Nephron progenitor cell (in vitro differentiated cells): Measurements from ENCODE around the gene ZNF549.
A peak's percentile ranks its signal among the peaks of the same experiment; 100 is the strongest.
"Not testable (repeated sequence)": the region's sequence is repeated elsewhere in the genome, so short reads cannot be mapped to it uniquely, and the experiment has no call there.

Experiments
- DNase-seq: peaks from one replicate; pipeline ENCODE4 v3.0.0; 2021
- H3K27ac Mint-ChIP-seq: 2 replicates; pipeline ENCODE4 v1.8.0; 2021; ENCODE audit warnings: mild to moderate bottlenecking, moderate library complexity, mixed read lengths
- H3K27me3 Mint-ChIP-seq: 2 replicates; pipeline ENCODE4 v1.8.0; 2021; ENCODE audit warnings: mild to moderate bottlenecking, low read depth, mixed read lengths; ENCODE audit not compliant: poor library complexity
- H3K36me3 Mint-ChIP-seq: 2 replicates; pipeline ENCODE4 v1.8.0; 2021; ENCODE audit warnings: low read depth, mixed read lengths
- H3K4me1 Mint-ChIP-seq: 2 replicates; pipeline ENCODE4 v1.8.0; 2021; ENCODE audit warnings: mixed read lengths
- H3K4me3 Mint-ChIP-seq: 2 replicates; pipeline ENCODE4 v1.8.0; 2021; ENCODE audit warnings: mild to moderate bottlenecking, moderate library complexity, mixed read lengths
- H3K9me3 Mint-ChIP-seq: 2 replicates; pipeline ENCODE4 v1.8.0; 2021; ENCODE audit warnings: mild to moderate bottlenecking, moderate library complexity, mixed read lengths
- TF ChIP-seq, protein P1 (sequence below): fragments of 200-600 bp; sonication (generic); IDR thresholded peaks from 2 replicates; pipeline ENCODE4 v1.5.0; 2021; ENCODE audit warnings: antibody characterized with exemption

Gene ZNF549

DNA sequence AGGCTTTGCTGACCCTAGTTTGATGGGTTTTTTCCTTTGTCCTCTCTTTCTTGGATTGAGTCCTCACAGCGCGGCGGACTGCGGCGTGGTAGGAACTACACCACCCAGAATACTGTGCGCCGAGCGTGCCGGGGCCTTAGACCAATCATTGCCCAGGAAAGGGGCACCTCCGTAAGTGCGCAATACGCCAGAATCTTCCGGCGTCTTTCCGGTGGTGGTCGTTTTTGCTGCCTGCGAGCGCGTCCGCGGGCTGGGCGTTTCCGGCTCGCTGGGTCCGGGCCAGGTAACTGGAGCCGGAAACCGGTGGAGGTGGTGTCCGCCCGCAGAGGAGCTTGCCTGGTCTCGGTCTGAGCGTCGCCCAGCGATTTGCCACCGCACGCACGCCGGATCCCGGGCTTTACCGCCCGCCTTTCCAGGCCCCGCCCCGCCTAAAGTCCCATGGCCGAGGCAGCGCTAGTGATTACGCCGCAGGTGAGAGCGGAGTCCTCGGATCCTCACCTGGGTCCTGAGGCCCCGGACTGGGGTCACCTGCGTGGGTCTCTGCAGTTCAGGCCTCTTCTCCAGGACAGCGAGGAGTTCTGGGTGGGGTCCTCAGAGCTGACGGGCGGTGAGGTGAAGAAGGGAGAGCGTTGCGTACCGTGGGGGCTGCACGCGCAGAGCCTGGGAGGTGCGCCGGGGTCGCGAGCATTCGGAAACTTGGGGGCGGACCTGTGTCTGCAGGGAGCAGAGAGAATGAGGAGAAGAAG, at the start of gene ZNF549:
ZNF549 (plus strand) TSS at position 221 of the 746 bp plus-strand sequence; CDS start at position 439, 218 bp downstream.
- H3K9me3 Mint-ChIP-seq = peaks cover 91% of the 10 kb centered on the region
- TF ChIP-seq, protein P1, sequence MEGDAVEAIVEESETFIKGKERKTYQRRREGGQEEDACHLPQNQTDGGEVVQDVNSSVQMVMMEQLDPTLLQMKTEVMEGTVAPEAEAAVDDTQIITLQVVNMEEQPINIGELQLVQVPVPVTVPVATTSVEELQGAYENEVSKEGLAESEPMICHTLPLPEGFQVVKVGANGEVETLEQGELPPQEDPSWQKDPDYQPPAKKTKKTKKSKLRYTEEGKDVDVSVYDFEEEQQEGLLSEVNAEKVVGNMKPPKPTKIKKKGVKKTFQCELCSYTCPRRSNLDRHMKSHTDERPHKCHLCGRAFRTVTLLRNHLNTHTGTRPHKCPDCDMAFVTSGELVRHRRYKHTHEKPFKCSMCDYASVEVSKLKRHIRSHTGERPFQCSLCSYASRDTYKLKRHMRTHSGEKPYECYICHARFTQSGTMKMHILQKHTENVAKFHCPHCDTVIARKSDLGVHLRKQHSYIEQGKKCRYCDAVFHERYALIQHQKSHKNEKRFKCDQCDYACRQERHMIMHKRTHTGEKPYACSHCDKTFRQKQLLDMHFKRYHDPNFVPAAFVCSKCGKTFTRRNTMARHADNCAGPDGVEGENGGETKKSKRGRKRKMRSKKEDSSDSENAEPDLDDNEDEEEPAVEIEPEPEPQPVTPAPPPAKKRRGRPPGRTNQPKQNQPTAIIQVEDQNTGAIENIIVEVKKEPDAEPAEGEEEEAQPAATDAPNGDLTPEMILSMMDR = no peak
- peaks cover 16% of the 10 kb centered on the region for H3K4me1 Mint-ChIP-seq
- H3K27me3 Mint-ChIP-seq = peaks cover 18% of the 10 kb centered on the region
- peaks cover 60% of the 10 kb centered on the region for H3K36me3 Mint-ChIP-seq
- H3K27ac Mint-ChIP-seq = peak within 1 kb of the TSS; percentile 84
- peak within 1 kb of the TSS; percentile 96 for H3K4me3 Mint-ChIP-seq
- peak; percentile 84 for DNase-seq

DNA sequence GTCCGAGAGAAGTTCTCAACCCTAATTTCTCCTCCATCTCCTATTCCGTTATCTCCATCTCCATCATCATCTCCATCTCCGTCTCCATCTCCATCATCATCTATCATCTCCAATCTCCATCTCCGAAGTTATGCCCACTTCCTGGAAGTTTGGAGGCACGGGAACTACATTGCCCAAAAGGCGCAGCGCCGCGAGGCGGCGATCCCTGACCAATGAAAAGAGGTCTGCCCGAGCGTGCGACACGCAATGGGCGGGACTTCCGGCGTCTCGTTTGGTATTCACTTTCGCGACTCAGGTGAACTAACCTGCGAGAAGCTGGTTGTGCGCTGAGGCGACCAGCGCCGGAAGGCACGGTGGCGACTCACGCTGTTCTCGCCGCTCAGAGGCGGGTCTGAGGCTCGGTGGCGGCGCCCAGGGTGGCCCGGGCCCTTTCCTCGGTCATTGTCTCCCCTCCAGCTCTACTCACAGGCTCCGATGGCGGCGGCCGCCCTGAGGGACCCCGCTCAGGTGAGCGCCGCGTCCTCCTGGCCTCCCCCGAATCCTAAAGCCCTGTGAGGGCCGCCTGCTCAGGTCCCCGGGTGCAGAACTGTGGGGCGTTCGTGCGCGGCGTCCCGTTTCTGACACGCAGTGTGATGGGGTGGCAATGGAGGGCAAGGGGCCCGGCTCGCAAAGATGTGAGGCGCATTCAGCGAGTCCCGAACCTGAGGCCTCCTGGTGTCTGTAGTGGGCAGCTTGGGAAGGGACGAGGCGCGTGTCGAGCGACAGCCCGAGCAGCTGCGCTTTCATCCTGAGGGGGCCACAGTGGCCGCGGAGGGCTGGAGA, 39.5 kb upstream of the ZNF549 start, which contains the start of gene ZNF419:
ZNF419 (plus strand) TSS at position 274 of the 822 bp plus-strand sequence; CDS start at position 475, 201 bp downstream.
- H3K4me1 Mint-ChIP-seq = peaks cover 15% of the 10 kb centered on the region
- H3K27me3 Mint-ChIP-seq = peaks cover 13% of the 10 kb centered on the region
- peak; percentile 88 for DNase-seq
- peaks cover 74% of the 10 kb centered on the region for H3K9me3 Mint-ChIP-seq
- H3K4me3 Mint-ChIP-seq = peak within 1 kb of the TSS; percentile 85
- H3K27ac Mint-ChIP-seq = not testable (repeated sequence)
- H3K36me3 Mint-ChIP-seq = peaks cover 70% of the 10 kb centered on the region

GRCh38 chr19:57488299-57488644, 38.9 kb upstream of the ZNF549 start:
- Mint-ChIP-seq H3K27me3 (peaks cover 13% of the 10 kb centered on the region), H3K4me3 (peak overlapping the region; percentile 85), H3K36me3 (peaks cover 76% of the 10 kb centered on the region), H3K4me1 (peaks cover 15% of the 10 kb centered on the region), H3K9me3 (peaks cover 80% of the 10 kb centered on the region)
- not testable (repeated sequence) for DNase-seq, H3K27ac Mint-ChIP-seq

GRCh38 chr19:57499332-57499679, 27.9 kb upstream of the ZNF549 start:
- Mint-ChIP-seq H3K4me3 (peak overlapping the region; percentile 83), H3K4me1 (peaks cover 17% of the 10 kb centered on the region)
- H3K27me3 Mint-ChIP-seq = not testable (repeated sequence)

GRCh38 chr19:57499680-57500395, 27.3 kb upstream of the ZNF549 start, which contains the start of gene ZNF773:
Gene ZNF773 (plus strand): TSS chr19:57499938. CDS start chr19:57500081, 143 bp downstream.
- peak; percentile 96 for DNase-seq
- H3K4me3 Mint-ChIP-seq = peak within 1 kb of the TSS; percentile 83
- peaks cover 17% of the 10 kb centered on the region for H3K4me1 Mint-ChIP-seq
- H3K27ac Mint-ChIP-seq = peak within 1 kb of the TSS; percentile 52
- not testable (repeated sequence) for H3K27me3 Mint-ChIP-seq
- H3K36me3 Mint-ChIP-seq = peaks cover 71% of the 10 kb centered on the region
- peaks cover 87% of the 10 kb centered on the region for H3K9me3 Mint-ChIP-seq

More at GRCh38 chr19:57499332-57499679, 27.9 kb upstream of the ZNF549 start:
- not testable (repeated sequence) for DNase-seq
- Mint-ChIP-seq H3K27ac (peak overlapping the region; percentile 52), H3K36me3 (peaks cover 71% of the 10 kb centered on the region), H3K9me3 (peaks cover 89% of the 10 kb centered on the region)

- Mint-ChIP-seq H3K4me1 (peaks cover 17% of the 10 kb centered on the region), H3K27ac (peak overlapping the region; percentile 17), H3K9me3 (peaks cover 85% of the 10 kb centered on the region), H3K4me3 (peak overlapping the region; percentile 83), H3K36me3 (peaks cover 71% of the 10 kb centered on the region)
- DNase-seq, H3K27me3 Mint-ChIP-seq: not testable (repeated sequence)
Observed at GRCh38 chr19:57500400-57500799, 26.8 kb upstream of the ZNF549 start.

GRCh38 chr19:57506163-57506562, 21.0 kb upstream of the ZNF549 start:
- H3K4me3 Mint-ChIP-seq = no peak overlapping the region
- DNase-seq = no peak
- peaks cover 95% of the 10 kb centered on the region for H3K36me3 Mint-ChIP-seq
- TF ChIP-seq, protein P1 = no peak
- peaks cover 2% of the 10 kb centered on the region for H3K4me1 Mint-ChIP-seq
- no peak overlapping the region for H3K27ac Mint-ChIP-seq
- peaks cover 91% of the 10 kb centered on the region for H3K9me3 Mint-ChIP-seq
- H3K27me3 Mint-ChIP-seq = peaks cover 3% of the 10 kb centered on the region

DNA sequence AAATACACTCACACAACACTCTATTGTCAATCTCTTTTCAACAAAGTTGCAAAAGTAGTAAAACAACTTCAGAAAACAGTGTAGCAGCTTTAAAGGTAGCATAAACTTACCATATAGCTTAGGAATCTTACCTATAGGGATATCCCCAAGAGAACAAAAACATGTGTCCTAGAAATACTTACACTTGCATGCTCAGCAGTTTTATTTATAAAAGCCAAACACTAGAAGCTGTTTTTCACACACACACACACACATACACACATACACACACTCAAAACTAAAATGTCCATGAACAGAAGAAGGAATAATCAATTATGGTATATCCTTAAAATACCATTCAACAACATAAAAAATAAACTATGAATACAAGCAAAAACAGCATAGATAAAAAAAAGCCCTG, 15.7 kb upstream of the ZNF549 start:
- TF ChIP-seq, protein P1 = no peak
- H3K4me1 Mint-ChIP-seq = no peaks in the 10 kb centered on the region

More for the DNA sequence above, 15.7 kb upstream of the ZNF549 start:
- Mint-ChIP-seq H3K4me3 (no peak overlapping the region), H3K27ac (no peak overlapping the region), H3K27me3 (no peaks in the 10 kb centered on the region), H3K9me3 (peaks cover 87% of the 10 kb centered on the region), H3K36me3 (peaks cover 89% of the 10 kb centered on the region)
- DNase-seq = no peak
